Spinal cord (tissue), 10 donors: ENCODE results near the gene S1PR2. TPM values are rescaled to one million over a fixed set of nuclear protein-coding genes. Genes with fewer than 3 reads are reported as not detected.
A peak's percentile ranks its signal among the peaks of the same experiment; 100 is the strongest.

ENCODE experiments used
- DNase-seq, 6 donors: peaks; one replicate each; pipeline versions ENCODE4 v3.0.0 to v3.0.0-alpha.2; 2013 to 2015; ENCODE audit warnings: low spot score in 6 of 6, low read depth in 4 of 6
- H3K27ac ChIP-seq: one replicate; pipeline ENCODE4 v1.5.1; 2013; ENCODE audit warnings: low read depth, low read length, control low read depth
- H3K27me3 ChIP-seq: one replicate; pipeline ENCODE4 v1.6.1; 2013; ENCODE audit warnings: low read length; ENCODE audit not compliant: control insufficient read depth, insufficient read depth
- H3K36me3 ChIP-seq: one replicate; pipeline ENCODE4 v1.6.1; 2013; ENCODE audit warnings: low read length; ENCODE audit not compliant: control insufficient read depth, insufficient read depth
- H3K4me1 ChIP-seq: one replicate; pipeline ENCODE4 v1.6.1; 2013; ENCODE audit warnings: low read length; ENCODE audit not compliant: control insufficient read depth, insufficient read depth
- H3K4me3 ChIP-seq: one replicate; pipeline ENCODE4 v1.5.1; 2013; ENCODE audit warnings: low read depth, low read length, control low read depth
- H3K9me3 ChIP-seq: one replicate; pipeline ENCODE4 v1.6.1; 2013; ENCODE audit warnings: low read length; ENCODE audit not compliant: control insufficient read depth, insufficient read depth
- WGBS: methylation state at CpG from one replicate; pipeline ENCODE4 v1.1.5; 2013; ENCODE audit warnings: missing lambda C conversion rate; ENCODE audit not compliant: insufficient coverage; 5-methylcytosine and 5-hydroxymethylcytosine counted together
- polyA plus RNA-seq, 2 donors: library from polyadenylated mRNA; unstranded; fragments of 120-200 nt; gene quantifications; one replicate each; pipeline ENCODE4 v1.2.1, GENCODE V29; 2013; ENCODE audit not compliant: insufficient read length in 2 of 2
- total RNA-seq, 2 donors: library from RNA; depleted of rRNA in 1 of 2; stranded (reverse); fragments of 120-200 nt in 1 of 2; fragments of >200 nt in 1 of 2; gene quantifications; one replicate each; pipeline versions ENCODE4 v1.2.3 to v1.2.4, GENCODE V29; 2013 to 2014
- donor health status: healthy.

The S1PR2 gene
- total and polyA plus RNA-seq, 4 donors: 4.4 to 8.2 (median 5.9) TPM

DNA sequence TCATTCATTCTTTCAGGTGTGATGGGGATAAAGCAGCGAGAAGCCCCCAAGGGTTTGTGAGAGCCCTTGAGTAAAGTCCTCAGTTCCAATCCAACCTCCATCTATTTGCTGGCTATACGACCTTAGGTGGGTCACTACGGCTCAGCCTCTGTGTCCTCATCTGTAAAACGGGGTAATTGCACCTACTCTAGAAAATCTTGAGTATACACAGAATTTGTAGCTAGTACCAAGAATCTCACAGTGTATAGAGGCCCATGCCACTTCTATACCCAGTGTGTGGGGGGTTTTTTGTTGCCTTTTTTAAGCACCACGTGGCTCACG lies 36.0 kb downstream of the S1PR2 start:
- H3K4me3 ChIP-seq: peak overlapping the region; percentile 75

DNA sequence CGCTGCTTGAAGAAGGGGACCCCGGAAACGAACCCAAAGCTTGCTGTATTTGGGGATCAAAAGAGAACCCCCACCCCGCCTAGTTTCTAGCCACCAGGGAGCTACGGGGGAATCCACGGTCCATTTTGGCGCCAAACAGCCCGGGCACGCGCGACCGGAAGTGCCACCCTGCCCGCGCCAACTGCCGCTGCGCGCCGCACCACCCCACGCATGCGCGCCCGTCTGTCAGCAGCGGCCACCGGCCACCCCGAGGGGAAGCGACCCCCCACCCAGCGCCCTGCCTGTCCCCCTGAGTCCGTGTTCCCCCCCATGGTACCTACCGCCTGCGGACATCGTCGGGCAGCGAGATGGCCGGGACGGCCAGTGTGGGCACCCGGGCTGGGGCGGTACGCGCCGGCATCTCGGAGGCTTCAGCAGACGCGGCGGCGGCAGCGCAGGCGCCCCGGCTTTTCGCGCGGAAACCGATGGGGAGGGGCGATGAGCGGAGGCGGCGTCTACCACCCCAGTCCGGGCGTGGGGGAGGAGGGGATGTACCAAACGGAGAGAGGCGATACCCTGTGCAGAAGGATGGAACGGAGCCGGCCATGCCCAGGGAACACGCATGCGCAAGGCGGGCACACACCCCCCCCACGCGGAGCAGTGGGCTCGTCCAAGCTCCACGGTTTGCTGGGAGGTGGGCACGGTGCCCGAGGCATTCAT lies 36.5 kb downstream of the S1PR2 start, which contains the start of gene DNMT1:
TSS of gene DNMT1 (minus strand) at position 454 of the 699 bp plus-strand sequence. CDS start at position 400, 54 bp downstream.
- Histone ChIP-seq H3K4me1 (peaks cover 19% of the 10 kb centered on the region), H3K36me3 (peaks cover 5% of the 10 kb centered on the region), H3K27ac (peak within 1 kb of the TSS; percentile 78), H3K9me3 (no peaks in the 10 kb centered on the region), H3K4me3 (peak within 1 kb of the TSS; percentile 75), H3K27me3 (no peaks in the 10 kb centered on the region)
- DNase-seq: peak; percentile 93 to 99 (median 96)
- under 1% methylated on average over 69 of the region's 71 CpGs for WGBS

More for the DNA sequence above, 36.0 kb downstream of the S1PR2 start:
- DNase-seq: no peak
- H3K4me1 ChIP-seq: peaks cover 19% of the 10 kb centered on the region
- no peaks in the 10 kb centered on the region for H3K9me3 ChIP-seq
- H3K36me3 ChIP-seq: peaks cover 4% of the 10 kb centered on the region
- H3K27ac ChIP-seq: peak overlapping the region; percentile 36
- WGBS: 0% methylated on average over 1 of the region's 6 CpGs
- H3K27me3 ChIP-seq: no peaks in the 10 kb centered on the region

DNA sequence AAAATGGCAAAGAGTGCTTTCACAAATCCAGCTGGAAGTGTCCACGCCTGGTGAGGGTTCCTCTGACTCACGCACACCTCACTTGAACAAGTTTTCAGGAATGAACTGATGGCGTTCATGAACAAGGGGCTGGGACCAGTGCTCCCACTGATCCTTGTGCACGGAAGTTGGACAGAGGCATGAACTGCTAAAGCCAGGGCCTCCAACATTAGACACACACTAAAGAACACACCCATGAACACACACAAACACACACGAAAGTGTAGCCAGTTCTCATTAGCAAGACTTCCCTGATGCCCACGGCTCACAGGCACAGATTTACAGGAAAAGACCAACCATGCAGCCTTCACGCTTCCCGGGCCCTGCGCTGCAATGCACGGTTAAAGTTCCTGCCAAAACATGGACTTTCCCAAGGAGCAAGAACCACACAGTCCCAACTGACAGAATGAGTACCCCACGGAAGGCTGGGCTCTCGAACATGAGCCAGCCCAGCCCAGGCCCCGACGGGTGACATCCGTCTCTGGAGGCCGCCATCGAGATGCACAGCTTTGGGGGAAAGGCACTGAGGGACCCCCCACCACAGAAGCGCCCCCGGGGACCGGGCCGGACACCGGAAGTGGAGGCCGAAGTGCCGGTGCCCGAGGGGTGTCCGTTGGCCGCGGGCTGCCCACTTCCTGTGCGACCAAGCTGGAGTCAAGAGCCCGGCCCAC lies 37.2 kb downstream of the S1PR2 start:
- Histone ChIP-seq H3K27me3 (no peaks in the 10 kb centered on the region), H3K9me3 (no peaks in the 10 kb centered on the region), H3K4me3 (peak overlapping the region; percentile 75), H3K4me1 (peaks cover 19% of the 10 kb centered on the region), H3K27ac (peak overlapping the region; percentile 78), H3K36me3 (peaks cover 8% of the 10 kb centered on the region)
- 3% methylated on average over 30 of the region's 30 CpGs for WGBS
- no peak for DNase-seq

DNA sequence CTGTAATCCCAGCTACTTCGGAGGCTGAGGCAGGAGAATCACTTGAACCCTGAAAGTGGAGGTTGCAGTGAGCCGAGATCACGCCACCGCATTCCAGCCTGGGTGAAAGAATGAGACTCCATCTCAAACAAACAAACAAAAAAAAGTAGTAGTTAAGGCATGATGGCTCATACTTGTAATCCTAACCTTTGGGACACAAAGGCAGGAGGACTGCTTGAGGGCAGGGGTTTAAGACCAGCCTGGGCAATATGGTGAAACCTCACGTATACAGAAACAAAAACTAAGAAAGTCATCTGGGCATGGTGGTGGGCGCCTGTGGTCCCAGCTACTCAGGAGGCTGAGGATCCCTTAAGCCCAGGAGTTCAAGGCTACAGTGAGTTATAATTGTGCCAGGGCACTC lies 38.2 kb downstream of the S1PR2 start:
- DNase-seq: no peak
- peaks cover 9% of the 10 kb centered on the region for H3K36me3 ChIP-seq
- no peak overlapping the region for H3K4me3 ChIP-seq
- no peaks in the 10 kb centered on the region for H3K9me3 ChIP-seq
- H3K27ac ChIP-seq: no peak overlapping the region
- WGBS: 100% methylated on average over 2 of the region's 6 CpGs
- H3K27me3 ChIP-seq: no peaks in the 10 kb centered on the region
- H3K4me1 ChIP-seq: peaks cover 19% of the 10 kb centered on the region

DNA sequence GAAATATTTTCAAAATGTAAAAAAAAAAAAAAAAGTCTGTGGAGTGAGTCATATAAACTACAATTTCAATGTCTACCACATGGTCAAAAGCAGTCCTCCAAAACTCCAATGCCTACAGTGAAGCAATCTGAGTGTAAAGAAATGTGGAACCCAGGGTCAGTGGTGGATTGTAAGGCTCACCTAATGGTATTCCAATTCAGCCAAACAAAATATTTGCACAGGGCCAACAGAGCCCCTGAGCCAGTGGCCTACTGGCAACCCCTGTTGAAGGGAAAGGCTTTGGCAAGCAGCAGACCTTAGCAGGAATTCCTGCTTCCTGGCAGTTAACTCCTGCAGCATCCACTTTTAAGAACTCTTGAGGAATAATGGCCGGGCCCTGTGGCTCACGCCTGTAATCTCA lies 39.8 kb downstream of the S1PR2 start:
- Histone ChIP-seq H3K36me3 (peaks cover 23% of the 10 kb centered on the region), H3K9me3 (no peaks in the 10 kb centered on the region), H3K4me1 (peaks cover 19% of the 10 kb centered on the region), H3K27ac (no peak overlapping the region), H3K27me3 (no peaks in the 10 kb centered on the region), H3K4me3 (no peak overlapping the region)
- WGBS: 80% methylated on average over 2 of the region's 2 CpGs
- DNase-seq: peak in 1 of 6 donors; percentile 8

DNA sequence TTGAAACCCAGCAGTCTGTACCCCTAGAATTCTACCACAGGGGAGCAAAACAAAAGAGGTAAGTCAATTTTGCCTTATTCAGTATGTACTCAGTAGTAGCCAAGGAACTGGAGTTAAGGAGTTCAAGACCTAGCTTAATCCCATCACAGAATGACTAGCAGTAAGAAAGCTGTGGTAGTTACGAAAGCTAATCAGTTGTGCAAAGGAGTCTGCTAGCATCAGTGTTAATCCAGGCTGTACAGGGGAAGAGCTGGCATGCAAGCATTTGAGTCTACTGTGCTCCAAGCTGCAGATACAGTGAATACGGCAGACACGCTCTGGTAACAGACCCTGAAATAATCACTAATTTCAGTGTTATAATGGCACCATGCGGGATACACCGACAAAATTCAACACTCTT lies 41.1 kb downstream of the S1PR2 start:
- Histone ChIP-seq H3K4me1 (peaks cover 16% of the 10 kb centered on the region), H3K27me3 (no peaks in the 10 kb centered on the region), H3K4me3 (no peak overlapping the region), H3K27ac (no peak overlapping the region), H3K36me3 (peaks cover 34% of the 10 kb centered on the region), H3K9me3 (no peaks in the 10 kb centered on the region)
- 93% methylated on average over 5 of the region's 5 CpGs for WGBS
- no peak for DNase-seq

DNA sequence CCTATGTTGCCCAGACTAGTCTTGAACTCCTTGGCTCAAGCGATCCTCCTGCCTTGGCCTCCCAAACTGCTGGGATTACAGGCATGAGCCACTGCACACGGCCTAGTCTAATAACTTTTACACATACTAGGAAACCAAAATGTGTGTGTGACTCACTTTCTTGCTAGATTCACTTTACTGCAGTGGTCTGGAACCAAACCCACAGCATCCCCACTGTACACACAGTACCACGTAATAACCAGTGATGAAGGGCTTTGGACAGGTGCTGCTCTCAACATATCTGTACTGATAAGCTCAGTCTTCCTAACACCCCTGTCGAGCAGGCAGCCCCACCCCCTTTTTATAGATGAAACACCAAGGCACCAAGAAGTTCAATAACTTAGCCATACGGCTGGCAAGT lies 41.5 kb downstream of the S1PR2 start:
- no peak overlapping the region for H3K4me3 ChIP-seq
- no peak for DNase-seq
- peaks cover 16% of the 10 kb centered on the region for H3K4me1 ChIP-seq
- WGBS: 90% methylated on average over 4 of the region's 5 CpGs
- no peaks in the 10 kb centered on the region for H3K9me3 ChIP-seq
- H3K27ac ChIP-seq: no peak overlapping the region
- peaks cover 37% of the 10 kb centered on the region for H3K36me3 ChIP-seq
- no peaks in the 10 kb centered on the region for H3K27me3 ChIP-seq

DNA sequence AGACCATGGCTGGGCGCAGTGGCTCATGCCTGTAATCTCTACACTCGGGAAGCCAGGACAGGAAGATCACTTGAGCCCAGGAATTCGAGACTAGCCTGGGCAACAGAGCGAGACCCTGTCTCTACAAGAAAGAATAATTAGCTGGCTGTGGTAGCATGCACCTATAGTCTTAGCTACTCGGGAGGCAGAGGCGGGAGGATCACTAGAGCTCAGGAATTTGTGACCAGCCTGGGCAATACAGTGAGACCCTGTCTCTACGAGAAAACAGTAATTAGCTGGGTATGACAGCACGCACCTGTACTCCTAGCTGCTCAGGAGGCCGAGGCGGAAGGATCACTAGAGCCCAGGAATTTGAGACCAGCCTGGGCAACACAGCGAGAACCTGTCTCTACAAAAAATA lies 43.8 kb downstream of the S1PR2 start:
- 88% methylated on average over 8 of the region's 11 CpGs for WGBS
- no peaks in the 10 kb centered on the region for H3K27me3 ChIP-seq
- DNase-seq: no peak

DNA sequence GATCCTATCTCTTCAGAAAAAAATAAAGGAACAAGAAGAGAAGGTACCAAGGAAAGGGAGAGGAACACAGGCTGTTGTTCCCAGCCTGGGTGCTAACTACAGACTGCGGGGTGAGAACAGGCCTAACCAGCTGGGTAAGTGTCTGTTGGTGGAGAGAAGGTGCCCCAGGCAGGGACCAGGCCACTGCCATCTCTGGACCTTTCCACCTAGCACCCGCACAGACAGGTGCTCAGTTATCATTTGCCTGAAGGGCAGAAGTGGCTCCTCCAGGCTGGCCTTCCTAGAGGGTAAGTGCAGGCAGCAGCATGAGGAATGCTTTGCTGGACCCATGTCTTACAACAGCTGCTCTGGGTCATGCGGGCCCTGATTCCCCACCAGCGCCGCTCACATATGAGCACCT lies 46.5 kb downstream of the S1PR2 start:
- Histone ChIP-seq H3K9me3 (no peaks in the 10 kb centered on the region), H3K36me3 (peaks cover 55% of the 10 kb centered on the region), H3K27me3 (no peaks in the 10 kb centered on the region), H3K4me3 (no peak overlapping the region), H3K4me1 (no peaks in the 10 kb centered on the region), H3K27ac (no peak overlapping the region)
- 98% methylated on average over 5 of the region's 5 CpGs for WGBS
- DNase-seq: no peak

More for the DNA sequence above, 43.8 kb downstream of the S1PR2 start:
- no peaks in the 10 kb centered on the region for H3K9me3 ChIP-seq
- peaks cover 2% of the 10 kb centered on the region for H3K4me1 ChIP-seq
- peaks cover 44% of the 10 kb centered on the region for H3K36me3 ChIP-seq
- H3K4me3 ChIP-seq: no peak overlapping the region
- no peak overlapping the region for H3K27ac ChIP-seq

DNA sequence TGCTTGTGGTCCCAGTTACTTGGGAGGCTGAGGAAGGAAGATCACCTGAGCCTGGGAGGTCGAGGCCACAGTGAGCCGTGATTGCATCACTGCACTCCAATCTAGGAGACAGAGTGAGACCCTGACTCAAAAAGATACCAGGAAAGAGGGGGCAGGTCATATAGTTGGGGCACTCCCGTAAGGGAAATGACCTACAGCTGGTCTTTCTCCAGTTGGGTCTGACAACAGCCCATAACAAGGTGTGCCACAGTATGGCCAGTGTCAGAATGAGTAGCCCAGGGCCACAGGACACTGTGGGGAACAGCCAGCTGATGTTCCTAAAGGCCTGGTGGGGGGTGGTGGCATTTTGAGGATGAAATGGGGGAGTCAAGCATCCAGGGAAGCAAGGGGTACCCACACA lies 47.2 kb downstream of the S1PR2 start:
- WGBS: 95% methylated on average over 3 of the region's 3 CpGs
- no peaks in the 10 kb centered on the region for H3K9me3 ChIP-seq
- H3K27me3 ChIP-seq: no peaks in the 10 kb centered on the region
- H3K27ac ChIP-seq: no peak overlapping the region
- DNase-seq: no peak
- H3K36me3 ChIP-seq: peaks cover 59% of the 10 kb centered on the region
- no peak overlapping the region for H3K4me3 ChIP-seq
- H3K4me1 ChIP-seq: no peaks in the 10 kb centered on the region
